T follicular helper cell (primary cell): Measurements from ENCODE around the gene TRIM29.

Experiments
- DNase-seq: peaks from one replicate; pipeline ENCODE4 v3.0.0-alpha.2; 2020; ENCODE audit warnings: low read depth

The TRIM29 gene

DNA sequence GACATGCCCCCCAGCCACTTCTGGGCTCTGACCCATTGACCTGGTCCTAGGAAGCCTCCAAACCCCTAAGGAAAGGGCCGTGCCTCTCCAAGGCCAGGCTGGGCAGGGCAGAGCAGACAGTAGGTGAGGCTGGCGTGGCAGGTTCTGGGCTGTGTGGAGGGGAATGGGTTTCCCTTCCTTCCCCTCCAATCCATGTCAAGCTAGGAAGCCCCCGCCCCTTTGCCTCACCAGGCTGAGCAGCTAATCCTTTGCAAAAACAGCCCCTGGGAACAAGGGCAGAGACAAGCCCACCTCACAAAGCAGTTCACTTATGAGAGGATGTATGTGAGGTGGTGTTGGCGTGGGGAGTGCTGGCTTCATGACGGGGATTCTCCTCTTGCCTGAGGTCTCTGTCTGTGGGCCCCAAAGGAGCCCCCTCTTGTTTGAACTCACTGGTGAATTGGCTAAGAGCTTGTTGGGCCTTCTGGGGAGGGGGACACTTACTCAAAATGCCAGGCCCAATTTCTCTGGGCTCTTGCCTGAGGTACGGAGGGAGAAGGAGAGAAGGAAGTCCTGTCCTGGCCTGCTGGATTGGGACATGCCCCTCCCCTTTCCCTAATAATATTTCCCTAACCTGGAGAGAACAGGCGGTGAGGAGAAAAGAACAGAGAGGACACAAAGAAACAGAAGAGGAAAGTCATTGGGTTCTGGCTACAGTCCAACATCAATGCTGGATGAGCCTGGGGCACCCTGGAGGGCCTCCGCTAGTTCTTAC is 1.6 kb upstream of the TRIM29 start:
- no peak for DNase-seq

DNA sequence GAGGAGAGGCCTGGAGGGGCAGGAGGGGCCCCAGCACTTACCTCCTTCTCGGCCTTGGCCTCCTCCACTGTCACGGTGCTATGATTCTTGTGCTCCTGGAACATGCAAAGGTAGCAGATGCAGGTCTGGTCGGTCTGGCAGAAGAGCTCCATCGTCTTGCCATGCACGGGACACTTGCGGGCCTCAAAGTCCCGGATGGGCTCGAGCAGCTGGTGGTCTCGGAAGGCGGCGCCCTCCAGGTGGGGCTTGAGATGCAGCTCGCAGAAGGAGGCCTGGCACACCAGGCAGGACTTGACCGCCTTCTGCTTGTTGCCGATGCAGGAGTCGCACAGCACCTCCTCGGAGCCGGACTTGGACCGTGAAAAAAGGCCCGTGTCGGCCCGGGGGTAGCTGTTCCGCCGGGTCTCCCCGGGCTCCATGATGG is 714 bp downstream of the TRIM29 start:
- no peak for DNase-seq

DNA sequence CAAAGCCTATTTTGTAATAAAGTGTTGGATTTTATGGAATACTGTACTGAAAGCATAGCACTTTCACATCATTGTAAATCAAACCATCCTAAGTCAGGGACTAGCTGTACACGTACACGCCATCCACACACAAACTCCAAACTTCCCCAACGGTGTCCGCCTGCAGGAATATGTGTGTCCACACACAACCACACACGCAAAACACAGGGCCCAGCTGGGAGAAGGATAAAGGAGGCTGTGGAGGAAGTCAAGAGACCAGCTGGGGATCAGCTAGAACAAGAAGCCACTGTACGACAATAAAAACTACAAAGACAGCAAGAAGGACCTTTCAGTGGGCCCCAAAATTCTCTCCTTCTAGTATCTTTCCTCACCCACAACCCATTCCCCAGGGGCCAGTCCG is 1.6 kb downstream of the TRIM29 start:
- no peak for DNase-seq

DNA sequence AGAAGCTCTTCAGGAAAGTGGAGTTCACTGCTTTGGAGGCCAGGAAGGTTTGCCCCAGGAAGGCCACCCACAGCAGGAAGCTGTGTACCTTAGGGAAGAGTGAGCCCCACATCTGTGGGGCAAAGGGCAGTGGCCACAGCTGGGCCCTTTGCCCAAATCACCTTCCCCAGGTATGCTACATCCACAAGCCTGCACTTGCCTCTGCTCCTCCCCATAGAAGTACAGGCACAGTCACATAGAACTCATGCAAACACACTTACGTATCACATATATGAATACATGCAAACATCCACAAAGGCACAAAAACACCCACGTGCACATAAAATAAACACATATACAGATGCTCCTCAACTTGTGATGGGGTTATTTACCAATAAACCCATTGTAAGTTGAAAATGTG is 2.1 kb downstream of the TRIM29 start:
- DNase-seq = no peak

DNA sequence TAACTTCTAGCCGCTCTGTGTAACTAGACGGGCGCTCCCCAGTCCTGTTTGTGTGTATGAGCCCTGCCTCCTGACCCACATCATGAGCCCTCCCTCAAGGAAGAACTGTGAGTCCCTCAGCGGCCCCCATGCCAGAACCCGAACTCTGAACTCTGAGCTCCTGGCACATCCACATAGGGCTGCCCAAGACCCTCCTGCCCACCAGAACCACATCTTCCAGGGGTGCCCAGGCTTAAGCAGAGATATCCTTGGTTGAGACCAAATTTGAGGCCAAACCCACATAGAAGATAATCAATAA is 3.0 kb downstream of the TRIM29 start:
- no peak for DNase-seq

DNA sequence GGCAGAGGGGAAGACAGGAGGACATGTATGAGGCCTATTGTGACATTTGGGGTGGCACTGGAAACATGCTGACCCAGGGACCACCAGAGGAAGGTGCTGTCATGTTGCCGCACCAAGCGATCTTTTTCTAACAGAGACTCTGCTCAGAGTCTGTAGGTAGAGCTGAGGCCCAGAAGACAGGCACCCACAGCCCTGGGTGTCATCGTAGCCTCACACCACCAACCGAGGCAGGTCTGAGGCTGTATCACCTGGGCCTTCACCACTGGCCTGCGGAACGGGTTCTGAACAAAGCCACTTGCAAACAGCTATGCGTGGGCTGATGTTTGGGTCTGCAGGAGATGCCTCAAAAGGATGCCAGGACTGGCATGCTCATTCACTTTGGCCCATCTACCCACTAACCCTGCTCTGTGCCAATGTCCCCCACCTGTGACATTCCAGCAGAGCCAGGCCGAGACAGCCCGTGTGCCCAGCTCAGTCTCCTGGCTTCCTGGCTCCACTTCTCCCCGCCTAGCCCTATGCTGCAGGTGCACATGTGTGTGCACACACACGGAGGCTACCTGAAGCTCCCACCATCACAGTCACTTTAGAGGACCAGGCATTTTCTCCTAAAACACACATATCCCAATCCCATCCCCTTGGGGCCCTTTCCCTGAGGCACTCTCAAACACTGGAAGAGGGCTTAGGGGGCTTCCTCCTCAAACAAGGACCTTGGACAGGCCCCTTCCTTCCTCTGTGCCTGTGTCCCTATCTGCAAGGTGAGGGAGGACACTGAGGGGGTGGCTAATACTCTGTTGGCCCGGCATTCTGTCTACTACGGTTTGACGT is 3.6 kb downstream of the TRIM29 start:
- DNase-seq = no peak

DNA sequence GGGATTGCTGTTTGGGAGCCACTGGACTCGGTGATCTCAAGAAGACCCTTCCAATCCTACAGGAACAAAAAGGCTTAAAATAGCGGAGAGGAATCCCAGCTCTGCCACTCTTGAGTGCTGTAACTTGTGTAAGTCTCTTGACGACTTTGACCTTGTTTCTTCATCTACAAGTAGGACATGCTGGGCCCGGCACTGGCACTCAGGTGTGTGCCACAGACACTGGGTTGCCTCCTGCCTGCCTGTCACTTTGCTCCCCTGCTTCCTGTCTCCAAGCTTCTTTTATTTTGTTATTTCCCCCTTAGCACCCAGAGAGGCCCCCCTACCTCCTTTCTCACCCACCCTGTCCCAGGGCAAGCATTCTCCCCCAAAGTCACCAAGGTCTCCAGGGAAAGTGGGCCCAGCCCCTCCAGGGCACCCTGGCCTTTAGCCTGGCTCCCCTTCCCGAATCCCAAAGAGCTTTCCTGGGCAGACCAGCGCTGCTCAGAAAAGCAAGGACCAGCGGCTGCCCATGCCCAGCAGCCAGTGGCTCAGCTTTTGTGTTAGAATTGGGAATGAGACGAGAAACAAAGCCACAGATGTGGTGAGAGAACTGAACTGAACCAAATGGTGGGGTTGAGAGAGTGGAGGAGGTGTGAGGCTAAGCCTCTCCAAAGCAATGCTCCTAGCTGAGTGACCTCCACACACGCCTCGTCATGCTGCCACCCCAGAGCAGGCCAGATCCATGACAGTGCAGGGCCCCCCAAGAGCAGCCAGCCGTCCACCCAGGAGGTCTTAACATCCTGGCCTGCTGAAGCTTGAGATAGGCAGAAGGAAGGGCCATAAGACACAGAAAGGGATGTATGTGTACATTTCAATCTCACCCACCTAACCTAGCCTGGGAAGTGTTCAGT is 4.5 kb downstream of the TRIM29 start:
- DNase-seq = no peak

DNA sequence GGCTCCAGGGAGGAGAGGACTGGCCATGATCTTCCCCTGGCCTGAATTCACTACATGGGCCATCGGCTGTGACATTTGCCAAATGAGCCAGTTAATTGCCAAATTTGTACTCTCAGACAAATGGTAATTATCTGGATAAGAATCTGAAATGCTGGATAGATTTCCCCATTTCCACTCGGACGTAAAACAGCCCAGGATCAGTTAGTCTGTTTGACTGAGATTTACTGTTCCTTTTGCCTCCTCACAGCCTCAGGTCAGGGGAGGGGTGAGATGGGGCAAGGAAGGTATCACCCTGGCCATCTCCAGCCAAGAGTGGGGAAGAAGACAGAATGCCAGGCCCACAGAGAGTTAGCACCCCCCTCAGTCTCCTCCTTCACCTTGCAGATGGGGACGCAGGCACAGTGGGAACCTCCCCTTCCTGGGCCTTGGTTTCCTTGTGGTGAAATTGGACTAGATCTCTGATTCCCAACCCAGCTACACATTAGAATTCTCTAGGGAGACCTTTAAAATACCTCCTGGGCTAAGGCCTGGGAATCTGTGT is 5.2 kb downstream of the TRIM29 start:
- no peak for DNase-seq

DNA sequence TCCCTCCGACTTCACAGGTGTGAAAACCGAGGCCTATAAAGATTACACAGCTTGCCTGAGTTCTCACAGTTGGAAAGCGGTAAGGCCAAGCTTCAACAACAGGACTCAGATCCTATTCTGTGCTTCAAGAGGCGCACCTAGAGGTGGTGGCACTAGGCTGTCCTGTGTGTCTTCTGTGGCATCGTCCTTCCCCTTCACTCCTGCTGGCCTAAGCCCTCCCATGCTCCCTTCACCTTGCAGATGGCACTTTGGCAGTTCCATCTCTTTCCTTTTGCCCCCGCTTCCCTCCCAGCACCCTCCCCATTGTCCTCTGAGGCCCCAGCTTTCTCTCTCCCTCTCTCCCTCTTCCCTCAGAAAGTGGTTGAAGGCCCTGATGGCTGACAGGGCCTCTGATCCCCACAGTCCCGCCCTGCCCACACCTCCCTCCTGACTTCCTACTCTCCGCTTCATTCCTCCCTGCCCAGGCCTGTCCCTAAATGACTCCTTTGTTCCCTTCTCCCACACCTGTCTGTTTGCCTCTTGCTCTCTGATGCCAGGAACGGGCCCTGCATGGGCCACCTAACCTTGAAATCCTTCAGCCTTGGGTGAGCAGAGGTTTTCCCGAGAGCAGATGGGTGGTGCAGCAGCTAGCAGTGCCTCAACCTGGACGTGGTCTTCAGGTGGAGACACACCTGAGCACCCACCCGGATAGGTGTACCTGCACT is 5.8 kb downstream of the TRIM29 start:
- DNase-seq = no peak

DNA sequence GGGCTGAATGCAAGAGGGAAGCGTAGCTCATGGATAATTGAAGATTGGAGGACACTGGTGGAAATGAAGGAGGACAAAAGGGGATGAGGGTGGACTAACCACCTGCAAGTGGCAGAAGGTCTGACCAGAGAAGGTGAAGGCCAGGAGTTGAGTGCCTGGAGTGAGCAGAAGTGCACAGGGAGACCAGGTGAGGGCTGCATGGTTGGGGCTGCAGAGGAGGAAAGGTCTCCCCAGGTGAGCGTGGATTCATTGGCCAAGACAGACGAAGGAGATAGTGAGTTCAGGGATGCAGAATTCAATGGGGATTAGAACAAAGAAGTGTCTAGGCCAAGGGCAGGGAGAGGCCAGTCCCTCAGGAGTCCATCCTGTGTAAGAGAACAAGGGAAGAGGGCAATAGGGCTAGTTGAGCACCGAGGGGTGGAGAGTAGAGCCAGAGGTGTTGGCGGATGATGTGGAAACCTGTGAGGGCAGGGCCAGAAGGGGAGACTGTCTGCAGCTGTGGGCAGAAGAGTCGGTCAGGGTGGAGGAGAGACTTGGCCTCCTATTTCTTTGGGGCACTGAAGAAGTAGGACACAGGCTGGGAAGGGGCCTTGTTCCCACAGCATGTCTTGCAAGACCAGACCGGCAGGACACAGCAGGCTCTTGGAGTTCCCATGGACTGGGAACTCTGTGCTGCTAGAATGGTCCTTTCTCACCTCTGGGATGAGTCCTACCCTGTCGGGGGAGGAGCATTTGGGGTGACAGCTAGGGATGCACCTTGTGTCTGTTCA is 6.7 kb downstream of the TRIM29 start:
- no peak for DNase-seq

DNA sequence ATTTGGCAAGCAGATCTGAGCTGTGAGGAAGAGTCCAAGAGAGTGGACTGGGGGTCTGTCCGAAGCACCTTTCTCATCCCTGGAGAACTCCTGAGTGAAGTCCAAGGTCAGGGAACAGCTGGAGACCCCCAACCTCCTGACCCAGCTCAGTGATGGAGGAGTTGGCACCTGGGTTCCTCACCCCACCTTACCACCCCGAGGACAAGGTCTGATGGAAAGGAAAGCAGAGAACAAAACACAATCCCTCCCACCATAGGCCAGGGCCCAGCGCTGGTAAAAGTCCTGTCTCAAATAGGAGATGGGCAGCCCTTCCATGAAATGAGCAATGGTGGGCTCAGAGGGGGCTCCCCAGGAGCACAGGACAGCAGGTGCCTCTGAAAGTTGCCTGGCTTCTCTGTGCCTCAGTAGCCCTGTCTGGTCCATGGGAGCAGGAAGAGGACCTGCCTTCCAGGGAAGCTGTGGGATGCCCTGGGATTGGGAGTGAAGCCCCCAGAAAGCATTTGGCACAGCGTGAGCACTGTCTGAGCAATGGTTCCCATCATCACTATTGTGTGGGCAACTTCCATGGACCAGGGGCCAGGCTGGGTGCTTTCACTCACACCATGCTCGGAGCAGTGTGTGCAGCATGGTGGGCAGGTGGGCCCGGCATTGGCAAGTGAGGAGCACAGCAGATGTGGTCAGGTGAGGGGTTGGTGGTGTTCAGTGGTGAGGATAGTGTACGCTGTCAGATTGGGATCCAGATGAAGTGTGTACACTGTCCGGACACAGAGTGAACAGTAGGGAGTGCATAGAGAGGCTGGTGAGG is 7.5 kb downstream of the TRIM29 start:
- no peak for DNase-seq

DNA sequence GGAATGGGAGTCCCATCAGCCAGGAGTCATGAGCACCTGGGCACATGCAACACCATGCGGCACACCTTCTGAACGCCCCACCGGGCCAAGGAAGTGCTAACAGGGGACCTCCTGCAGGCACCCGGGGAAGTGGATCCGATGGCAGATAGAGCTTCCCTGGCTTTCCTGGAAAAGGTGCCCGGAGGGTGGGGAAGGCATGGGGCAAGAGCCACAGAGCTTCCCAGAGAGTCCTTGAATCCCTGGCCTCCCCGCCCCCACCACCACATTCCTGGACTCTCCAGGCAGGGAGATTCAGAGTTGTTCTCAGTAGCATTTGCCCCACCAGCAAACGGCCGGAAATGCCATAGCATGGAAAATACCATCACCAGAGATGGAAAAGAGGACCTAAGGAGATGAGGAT is 8.3 kb downstream of the TRIM29 start:
- no peak for DNase-seq

DNA sequence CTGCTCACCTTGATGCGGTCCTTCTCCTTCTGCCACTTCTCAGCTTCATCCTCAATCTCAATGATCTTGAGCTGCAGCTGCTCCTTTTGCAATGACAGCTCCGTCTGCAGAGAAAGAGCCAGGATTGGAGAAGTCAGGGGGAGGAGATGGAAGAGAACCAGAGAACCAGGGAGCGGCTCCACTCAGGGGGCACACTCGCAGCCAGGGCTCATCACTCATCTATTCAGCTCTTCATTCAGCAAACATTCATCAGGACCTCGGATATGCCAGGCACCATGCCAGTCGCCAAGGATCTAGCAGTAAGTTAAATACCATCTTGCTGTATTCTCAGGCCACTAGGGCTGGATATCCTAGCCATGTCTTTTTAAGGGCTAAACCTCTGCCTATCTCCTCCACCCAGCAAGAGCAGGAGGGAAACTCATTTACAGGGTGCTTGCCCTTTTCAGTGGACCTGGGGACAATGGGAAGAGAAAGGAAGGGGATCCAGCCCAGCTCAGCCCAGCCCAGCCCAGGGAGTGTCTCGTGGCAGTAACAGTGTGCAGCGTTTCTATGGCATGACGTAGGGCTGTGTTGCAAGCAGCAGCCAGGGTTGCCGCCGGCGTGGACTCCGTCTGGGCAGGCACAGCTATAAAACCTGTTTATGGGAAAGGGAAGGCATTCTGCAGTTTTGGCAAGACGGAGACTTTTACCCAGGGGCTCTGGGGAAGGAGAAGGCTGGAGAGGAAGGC is 9.4 kb downstream of the TRIM29 start:
- no peak for DNase-seq

DNA sequence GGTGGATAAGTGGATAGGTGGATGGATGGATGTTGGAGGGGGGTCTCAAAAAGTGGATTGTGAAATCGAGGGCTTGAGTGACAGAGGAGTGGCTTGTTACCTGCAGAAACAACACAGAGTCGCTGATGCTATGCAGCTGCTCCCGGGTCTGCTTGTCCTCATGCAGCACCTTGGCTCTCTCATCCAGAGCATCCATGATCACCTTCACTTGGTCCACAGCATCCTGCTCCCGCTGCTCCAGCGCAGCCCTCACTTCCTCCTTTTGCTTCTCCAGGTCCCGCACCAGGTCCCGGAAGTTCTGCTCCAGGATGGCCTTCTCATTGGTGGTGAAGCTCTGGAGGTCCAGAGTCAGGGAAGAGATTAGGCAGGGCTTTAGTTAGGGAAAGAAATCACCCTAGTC is 10.7 kb downstream of the TRIM29 start:
- DNase-seq = no peak

DNA sequence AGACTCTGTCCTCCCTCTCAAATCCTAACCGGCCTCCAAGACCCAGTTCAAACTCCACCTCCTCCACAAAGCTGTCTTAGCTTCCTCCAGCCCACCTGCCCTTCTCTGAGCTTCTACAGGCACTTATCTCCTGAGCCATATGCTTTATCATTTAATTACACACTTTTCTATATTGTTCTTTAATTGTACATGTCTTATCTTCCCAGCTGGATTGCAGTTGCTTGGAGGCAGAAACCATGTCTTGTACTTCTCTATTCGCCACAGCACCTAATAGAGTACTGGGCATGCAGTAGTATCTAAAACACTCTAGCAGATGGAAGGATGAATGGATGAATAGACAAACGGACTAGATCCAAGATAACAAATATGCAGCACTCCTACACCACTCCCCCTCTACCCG is 11.3 kb downstream of the TRIM29 start:
- no peak for DNase-seq

DNA sequence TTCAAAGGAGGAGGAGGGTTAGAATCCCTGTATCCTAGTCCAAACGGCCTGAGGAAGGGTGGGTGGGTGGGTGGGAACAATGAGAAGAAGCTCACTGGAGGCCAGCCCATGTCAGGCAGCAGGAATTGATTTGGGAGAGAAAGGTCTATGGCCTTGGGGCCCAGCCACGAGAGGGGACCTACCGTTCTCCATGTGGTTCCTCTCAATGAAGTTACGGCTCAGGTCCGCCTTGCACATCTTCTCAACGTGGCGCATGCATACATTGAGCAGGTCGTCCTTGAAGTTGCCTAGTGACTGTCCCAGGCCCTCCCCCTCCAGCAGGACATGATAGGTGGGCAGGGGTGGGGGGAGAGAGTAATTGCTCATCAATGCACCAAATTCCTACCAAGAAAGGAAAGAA is 12.4 kb downstream of the TRIM29 start:
- DNase-seq = no peak

DNA sequence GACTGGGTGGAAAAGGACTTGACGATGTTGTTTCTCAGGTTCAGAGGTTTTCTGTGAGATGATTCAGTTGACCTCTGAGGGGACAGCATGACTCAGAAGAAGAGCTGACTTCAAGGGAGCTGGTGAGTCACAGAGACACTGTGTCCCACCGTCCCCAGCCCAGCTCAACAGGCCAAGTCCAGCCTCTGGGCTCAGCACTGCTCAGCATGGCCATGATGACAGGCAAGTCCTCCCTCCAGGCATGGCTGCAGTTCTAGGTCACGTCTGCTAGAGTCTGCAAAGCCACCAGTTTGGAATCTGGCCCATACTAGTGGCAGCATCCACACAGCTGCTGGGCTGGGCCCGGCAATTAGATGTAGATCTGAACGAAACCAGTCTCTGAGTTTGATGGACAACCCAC is 12.9 kb downstream of the TRIM29 start:
- no peak for DNase-seq

DNA sequence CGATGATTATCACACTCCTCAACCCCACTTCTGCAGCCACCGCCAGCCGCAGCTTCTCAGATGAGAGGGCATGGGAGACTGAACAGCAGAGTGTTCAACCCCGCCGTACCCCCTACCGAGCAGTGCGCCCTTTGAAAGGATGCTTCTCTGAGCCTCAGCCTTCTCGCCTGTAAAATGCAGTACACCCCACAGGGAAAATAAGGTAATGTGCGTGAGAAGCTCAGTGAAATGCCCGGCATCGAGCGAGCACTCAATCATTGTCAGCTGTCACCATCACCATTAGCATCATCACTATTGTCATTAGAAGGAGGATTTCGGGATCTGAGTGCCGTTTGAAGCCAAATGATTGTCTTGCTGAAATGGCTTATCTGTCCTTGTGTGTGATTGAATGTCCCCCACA is 13.6 kb downstream of the TRIM29 start:
- DNase-seq = no peak

DNA sequence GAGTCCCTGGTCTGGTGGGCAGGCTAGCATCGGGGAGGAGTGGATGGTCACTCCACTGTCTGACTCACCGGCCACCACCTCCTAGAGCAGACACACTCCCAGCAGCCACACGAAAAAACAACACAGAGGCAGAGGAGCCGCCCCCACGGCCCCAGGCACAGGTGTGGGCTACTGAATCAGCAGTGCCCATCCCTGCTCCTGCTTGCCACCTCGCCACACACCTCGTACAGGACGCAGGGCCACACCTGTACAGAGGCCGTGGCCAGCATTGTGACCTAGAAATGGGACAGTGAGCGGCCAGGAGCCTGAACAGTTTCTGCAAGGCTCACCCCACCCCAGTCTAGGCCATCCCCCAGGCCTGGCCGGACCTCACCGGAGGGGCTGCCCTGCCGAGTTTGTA is 14.0 kb downstream of the TRIM29 start:
- DNase-seq = no peak
